Stimulated activated CD4-positive, alpha-beta T cell treated with anti-CD3 and anti-CD28 coated beads, Interleukin-15, amount 100 ng/mL, for 1 hour (primary cell): Measurements from ENCODE around the gene SMO.

Experiments used
- DNase-seq, 2 donors: peaks; one replicate each; pipeline ENCODE4 v3.0.0-alpha.2; 2020; ENCODE audit warnings: low read depth in 1 of 2, low spot score in 1 of 2

Gene SMO

DNA sequence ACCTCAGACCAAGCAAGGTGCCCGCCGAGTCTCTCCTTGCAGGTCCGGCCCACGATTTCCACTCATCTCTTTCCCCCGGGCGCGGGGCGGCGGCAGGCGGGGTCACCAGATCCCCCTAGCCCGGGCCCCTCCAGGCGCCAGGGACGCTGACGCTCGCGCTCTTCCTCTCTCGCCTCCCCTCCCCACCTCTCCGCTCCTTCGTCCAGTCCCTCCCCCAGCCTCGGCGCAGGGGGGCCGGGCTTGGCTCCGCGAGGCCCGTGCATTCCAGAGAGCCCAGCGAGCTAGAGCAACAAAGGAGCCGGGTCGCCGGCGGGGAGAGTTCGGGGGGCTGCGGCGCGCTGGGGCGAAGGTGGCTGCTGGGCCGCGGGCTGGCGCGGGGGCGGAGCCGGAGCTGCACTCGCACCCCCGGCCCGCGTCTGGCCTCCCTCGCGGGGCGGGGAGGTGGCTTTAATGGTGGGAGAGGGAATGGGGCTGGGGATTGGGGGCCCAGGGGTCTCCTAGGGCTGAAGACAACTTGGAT lies at the start of gene SMO:
SMO (plus strand) TSS at position 262 of the 520 bp plus-strand sequence. CDS start 519 bp downstream, outside the sequence.
- no peak for DNase-seq

DNA sequence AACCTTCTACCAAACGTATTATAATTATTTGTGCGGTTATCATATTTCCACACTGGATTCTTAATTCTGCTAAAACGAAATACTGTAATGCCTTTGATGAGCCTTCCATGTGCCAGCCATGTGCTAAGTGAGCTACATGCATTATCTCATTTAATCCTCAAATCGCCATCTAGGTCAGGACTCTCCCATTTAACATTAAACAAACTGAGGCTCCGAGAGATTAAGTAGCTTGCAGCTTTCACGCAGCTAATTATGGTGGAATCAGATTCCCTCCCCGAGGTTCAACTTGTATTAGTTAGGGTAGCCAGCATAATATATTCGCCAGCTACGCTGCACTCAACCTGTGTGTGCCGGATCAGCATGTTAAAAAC lies 44.7 kb upstream of the SMO start:
- no peak for DNase-seq

DNA sequence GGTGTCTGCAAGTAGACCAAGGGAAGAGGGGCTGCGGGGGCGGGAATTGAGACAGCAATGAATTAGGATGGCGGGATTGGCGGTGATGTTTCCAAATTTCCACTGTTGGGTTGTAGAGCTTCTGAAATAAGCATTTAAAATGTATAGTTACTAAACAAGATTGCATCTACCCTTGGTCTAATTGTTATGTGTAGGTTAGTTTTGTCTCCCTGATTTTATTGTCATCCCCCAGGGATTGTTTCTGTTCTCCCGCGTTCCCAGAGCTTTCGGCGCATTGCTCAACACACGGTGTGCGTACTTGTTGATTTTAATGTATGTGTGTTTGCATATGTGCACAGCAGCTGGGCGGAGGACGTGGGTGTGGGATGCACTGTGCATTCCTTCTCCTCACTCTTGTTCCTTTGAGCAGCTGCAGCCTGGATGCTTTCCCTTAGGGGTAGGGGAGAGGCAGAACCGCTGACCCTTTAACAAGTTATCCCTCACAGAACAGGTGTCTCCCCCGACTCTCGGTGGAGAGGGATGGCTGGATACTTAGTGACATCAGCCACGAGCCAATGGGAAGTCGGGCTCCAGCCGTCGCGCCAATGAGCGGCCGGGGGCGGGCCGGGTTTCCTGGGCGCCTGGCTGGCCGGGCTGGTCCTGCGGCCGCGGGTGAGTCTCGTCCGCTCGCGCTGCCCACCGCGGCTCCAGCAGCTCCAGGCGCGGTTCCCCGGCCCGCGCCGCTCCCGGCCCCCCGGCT lies 44.2 kb upstream of the SMO start, which contains the start of gene TSPAN33:
TSPAN33 (plus strand) TSS at position 613 of the 739 bp plus-strand sequence. CDS start 274 bp downstream, outside the sequence.
- peak; percentile 27 to 55 for DNase-seq

DNA sequence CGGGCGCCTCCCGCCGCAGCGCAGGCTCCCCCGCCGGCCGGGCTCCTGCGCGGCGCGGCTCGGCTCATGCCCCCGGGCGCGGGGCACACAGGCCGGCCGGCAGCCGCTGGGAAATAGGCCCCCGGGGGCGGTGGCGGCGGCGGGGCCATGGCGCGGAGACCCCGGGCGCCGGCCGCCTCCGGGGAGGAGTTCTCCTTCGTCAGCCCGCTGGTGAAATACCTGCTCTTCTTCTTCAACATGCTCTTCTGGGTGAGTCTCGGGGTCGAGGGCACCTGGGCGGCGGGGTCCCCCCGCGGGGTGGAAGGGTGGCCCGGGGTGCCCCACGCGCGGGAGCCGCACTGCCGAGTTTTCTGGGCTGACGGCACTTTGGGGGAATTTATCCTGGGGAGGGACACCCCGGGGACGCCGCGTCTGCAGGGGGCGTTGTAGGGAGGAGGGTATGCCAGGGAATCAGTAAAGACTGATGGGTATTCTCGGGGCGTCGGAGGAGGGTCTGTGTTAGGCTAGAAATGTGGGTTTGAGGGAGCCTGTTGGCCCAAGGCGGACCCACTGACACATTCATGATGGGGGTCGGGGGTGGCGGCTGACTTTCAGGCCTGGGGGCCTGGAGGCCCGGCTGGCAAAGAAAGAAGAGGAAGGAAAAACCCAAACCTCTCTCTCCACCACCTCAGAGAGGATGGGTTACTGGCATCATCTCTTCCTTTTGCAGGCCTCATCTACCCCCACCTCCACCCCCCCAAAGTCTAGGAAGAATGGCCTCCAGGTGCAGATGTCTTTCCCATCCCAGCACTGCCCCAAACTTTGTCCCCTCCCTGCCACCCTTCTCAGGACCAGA lies 43.4 kb upstream of the SMO start:
- no peak for DNase-seq

DNA sequence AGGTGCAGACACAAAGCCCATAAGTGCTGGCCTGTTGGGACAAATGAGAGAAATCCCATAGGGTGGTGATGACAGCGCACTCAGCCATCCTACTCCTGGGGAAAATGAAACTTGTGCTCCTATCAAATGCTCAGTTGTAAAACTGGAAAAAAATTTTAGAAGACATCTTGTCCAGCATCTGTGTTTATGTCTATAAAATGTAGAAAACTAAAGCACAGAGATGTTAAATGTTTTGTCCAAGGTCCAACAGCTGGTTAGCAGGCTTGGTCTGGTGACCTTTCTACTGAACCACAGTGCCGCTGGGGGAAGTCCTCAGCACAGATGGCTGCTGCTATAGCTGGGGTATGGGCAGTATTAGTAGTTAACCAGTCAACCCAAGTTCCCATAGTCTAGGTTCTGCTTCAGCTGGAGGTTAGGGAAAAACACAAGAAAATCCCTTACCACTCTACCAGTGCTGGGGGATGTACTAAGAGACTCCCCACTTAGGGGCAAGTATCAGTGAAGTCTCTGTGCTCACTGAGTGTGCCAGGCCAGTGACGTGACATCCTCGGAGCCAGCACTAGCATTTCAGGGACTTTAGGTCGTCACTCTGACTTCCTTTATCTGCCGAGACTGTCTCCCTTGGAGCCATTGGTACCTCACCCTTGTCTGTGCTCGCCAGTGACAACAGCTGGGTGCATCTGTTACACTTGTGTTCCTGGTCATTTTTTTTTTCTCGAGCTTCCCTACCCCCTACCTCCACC lies 42.0 kb upstream of the SMO start:
- no peak for DNase-seq

DNA sequence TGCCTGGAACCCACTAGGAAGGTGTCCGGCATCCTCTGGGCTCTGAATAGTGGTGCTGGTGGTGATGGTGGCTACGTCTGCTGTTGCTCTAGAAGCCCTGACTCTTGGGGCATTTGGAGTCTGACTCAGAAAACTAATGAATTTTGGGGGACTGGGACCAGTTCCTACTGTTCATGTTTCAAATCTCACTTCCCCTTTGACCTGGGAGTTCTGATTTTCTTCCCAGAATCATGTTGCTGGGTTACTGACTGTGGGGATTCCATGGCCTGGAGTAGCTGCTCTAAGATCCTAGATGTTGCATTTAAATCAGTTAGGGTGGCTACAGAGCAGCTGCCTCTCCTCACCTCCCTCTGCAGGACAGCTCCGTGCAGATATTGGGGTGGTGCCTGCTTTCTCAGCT lies 40.7 kb upstream of the SMO start:
- no peak for DNase-seq

DNA sequence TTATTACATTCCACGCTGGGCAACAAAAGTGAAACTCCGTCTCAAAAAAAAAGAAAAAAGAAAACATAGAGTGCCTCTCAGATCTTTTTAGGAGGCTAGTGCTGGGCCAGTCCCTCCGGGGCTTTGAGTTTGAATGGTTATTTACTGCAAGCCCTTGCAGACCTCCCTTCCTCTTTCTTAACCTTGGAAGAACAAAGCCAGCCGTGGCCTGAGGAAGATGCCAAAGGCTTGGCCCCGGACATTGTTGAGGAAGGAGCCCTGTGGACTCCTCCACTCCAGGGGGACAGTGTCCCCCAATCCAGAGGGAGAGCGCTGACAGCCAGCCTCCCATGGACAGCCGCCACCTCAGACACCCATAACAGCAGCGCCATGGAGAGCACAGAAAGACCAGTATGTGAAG lies 38.9 kb upstream of the SMO start:
- no peak for DNase-seq

DNA sequence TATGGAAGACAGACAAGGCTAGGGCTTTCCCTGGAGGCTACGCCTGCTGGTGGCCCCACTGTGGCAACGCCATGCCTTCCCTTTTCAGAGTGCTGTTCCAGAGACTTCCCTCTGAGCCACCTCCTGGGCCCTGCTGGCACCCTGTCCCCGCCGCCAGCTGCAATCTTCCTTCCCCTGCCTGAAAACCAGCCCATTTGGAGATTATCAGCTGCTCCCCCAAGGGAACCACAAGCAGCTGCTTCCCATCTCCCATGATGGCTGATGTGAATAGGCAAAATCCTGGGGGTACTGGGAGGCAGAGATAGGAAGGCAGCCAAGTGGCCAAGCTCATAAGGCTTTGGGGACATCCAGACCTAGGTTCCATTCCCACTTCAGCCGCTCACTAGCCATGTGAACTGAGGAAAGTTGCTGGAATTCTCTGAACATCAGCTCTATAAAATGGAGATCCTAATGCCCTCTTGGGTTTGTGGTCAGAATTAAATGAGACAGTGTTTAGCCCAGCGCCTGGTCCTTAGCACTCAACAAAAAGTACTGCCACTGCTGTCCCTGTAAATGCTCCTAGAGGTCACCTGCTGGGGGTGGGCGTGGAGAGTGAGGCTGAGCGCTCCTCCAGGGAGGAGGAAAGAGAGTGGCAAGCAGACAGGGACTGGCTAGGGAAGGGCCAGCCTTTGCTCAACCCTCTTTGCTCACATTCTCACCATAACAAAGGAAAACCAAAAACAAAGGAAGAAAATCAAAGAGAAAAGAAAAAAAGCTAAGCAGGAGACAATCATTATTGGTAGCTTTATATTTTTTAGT lies 38.0 kb upstream of the SMO start:
- no peak for DNase-seq

DNA sequence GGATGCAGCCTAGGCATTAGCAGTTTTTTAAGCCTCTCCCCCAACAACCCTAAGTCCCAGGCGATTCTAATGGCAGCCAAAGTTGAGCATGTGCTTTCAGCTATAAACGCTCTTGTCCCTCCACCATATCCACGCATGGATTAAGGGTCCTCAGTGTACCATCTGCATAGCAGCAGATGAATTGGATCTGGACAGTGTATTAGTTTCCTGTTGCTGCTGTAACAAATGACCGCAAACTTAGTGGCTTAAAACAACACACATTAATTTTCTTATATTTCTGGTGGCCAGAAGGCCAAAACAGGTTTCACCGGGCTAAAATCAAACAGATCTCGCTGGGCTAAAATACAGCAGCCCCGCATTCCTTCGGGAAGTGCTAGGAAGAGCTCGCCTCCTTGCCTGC lies 30.8 kb upstream of the SMO start:
- no peak for DNase-seq

DNA sequence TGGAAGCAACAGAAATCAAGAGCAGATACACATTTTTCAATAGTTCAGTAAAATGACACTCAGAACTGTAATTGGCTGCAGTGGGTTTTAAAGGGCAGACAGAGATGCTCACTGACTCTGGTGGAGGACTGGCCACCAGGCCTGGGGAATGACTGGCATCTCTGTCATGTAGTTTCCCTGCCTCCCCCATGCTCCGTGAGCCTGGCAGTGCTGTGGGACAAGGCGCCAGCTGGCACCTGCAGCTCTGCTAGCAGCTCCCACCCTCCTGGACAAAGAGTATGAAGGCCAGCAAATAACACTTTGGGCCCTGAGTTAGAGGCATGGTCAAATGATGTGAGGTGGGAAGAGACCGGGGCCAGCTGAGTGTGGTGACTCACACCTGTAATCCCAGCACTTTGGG lies 28.9 kb upstream of the SMO start:
- no peak for DNase-seq

DNA sequence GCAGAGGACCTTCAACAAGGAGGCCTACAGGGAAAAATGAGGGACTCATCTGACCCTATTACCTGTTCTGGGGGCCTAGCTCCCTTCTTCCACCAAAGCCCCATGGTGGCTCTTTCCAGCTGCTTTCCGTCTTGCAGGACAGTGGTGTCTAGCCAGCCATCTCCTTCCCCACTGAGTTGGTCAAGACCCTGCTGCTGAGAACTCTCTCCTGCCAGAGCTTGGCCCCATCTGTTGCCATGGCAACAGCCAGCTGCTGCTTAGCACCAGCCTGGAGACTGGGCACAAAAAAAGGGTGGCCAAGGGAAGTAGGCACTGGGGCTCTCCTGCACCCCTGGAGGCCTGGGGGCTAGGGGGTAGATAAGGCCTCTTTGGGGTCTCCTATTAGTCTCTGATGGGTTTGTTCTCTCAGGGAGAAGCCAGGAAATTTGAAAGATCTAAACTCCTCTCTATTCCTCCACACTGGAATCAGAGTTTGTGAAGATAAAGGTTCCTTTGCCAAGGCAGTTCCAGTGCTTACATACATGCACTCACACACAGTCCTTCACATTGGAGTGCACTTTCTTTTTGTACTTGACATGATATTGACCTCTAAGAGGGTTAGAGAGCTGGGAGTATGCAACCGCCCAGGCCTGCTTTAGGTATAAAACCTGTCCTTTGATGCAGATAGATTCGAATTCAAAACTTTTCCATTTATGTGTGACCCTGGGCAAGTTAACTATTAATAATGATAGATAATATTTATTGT lies 28.1 kb upstream of the SMO start:
- no peak for DNase-seq

DNA sequence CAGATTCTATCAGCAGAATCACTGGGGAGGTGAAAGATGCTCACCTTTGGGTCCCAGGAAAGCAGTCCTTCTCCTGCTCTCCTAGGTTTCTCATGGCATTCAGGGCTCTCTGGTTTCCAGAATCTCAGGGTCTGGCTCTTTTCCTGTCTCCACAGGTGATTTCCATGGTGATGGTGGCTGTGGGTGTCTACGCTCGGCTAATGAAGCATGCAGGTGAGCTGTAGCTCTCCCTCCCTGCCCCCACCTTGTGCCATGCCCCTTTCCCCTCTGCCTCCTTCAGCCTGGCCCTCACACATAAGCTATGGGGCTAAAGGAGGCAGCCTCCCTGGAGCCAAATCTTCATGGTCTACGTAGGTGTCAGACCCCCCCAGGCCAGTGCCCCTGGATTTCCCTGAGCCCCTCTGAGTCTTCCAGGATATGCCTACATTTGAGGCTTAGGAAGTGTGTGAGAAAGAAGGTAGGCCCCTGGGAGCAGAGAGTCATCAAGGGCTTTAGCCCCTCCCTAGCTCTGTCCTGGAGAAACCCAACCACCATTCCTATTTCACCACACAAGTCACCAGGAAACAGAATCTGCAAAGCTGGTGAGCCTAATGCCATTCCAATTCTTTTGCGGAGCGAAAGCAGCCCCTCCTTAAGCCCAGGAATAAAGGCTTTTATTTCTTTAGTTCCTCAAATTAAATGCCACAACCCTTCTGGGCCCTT lies 26.8 kb upstream of the SMO start:
- no peak for DNase-seq

DNA sequence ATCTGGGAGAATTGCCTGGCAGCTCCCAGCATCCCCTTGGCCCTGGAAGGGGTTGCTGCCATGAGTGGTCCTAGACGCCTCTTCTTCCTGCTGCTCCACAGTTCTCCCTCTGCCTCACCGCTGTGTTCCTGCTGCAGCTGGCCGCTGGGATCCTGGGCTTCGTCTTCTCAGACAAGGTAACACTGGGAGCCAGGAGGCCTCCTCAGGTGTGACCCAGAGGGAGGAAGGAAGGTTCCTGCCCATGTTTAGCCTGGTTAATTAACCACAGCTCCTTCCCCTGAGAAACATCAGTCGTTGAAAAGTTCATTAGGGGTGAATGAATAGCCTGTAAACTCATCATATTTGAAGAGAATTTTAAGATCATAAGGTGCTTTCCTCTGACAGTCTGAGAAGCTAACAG lies 25.7 kb upstream of the SMO start:
- DNase-seq, result no peak

DNA sequence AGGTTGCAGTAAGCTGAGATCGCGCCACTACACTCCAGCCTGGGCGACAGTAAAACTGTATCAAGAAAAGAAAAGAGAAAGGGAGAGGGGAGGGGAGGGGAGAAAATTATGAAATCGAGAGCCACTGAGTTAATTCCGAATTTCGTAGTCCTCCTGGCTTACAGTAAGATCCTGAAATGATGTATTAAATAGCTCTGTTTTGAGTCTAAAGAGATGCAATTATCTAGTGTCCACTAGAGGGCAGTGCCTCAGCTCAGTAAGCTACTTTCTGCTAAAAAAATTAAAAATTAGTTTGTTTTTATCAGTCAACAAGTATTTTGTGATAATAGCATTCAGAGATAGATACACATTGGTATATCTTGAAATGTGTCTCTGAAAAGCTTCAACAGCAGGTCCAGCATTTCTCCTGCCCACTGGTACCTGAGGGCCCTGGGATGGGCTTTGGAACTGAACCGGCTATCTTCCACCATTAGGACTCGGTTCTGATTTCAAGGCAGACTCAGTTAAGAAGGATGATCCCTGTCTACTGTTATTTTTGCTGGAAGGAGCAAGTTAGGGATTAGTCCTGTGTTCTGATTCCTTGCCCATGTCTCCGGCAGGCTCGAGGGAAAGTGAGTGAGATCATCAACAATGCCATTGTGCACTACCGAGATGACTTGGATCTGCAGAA lies 24.4 kb upstream of the SMO start:
- no peak for DNase-seq

DNA sequence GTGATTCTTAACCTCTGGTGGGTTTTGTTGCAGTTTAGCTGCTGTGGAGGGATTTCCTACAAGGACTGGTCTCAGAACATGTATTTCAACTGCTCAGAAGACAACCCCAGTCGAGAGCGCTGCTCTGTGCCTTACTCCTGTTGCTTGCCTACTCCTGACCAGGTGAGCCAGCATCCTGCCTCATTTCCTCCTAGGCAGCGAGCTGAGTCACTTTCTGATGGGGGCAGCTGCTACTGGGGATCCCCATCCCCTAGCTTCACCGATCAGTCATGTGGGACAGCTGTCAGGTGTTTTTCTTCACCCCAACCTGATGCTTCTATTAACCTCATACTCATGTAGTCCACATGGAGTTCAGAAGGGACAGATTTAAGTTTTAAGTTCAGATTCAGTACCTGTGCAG lies 21.7 kb upstream of the SMO start:
- no peak for DNase-seq

DNA sequence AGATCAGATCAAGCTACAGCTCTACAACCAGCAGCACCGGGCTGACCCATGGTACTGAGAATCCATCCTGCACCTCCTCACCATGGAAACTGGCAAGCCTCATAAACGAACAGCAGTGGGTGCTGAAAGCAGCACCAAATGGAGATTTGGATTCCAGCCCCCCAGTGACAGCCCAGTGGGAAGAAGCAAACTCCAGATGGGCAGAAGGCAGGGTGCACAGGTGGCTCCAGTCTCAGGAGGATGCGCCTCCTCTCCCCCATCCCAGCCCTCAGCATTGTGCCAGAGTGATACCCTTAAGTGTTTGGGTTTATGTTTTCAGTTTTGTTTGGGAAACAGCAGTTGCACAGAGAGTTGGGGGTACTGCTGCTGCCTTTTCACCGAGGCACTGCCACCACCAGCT lies 20.6 kb upstream of the SMO start:
- DNase-seq, result no peak

DNA sequence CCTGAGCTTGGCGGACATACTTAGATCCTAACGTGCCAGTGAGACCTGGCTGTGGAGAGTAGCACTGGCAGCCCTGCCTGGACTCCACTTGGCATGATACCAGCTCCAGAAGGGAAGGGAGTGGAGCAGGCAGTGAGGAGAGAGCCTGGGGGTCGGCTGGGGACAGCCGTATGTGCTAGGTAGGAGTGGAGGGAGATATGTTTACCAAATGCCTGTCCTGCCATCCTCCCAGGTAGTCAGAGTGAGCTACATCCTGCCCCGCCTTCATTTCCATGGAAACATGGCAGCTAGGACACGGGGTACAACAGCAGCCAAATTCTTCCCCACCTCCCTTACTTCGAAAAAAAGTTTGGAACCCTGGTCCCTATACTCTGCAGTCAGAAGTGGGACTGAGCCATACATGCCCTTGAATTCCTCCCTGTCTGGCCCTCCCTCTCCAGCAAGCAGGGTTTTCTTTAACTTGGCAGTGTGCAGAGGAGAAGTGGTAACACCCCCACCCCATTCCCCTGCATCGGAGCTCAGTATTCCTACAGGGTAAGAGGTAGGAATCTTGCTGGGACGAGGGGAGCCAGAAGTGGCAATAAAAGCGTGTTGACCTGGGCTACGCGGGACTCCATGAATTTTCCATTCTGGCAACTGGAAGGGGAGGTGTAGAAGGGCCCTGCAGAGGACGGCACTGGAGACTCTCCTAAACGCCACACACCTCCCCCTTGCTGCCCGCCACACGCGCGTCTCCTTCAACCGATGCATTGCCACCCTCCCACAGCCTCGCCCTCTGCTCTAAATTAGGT lies 20.0 kb upstream of the SMO start:
- DNase-seq, result no peak

DNA sequence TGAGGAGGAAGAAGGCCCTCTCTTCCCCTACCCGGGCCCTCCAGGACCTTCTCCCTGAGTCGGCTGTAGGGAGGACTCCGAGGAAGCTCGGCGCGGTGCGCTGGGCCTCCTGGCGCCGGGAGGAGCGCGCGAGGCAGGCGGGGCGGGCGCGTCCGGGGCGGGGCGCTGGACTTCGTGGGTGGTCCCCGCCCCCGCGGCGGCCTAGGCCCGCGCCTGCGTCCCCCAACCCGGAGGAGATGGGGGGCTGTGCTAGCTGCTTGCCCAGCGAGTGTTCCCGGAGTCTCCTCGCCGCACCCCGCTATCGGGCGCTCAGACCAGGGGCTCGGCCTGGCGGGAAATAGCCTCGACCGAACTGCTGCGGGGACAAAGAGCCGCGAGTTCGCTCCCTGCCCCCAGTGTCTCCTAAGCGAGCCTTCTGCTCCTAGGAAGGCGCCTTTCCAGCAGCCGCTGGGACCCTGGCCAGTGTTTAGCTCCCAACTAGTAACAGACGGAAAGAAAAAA lies 19.2 kb upstream of the SMO start:
- peak in 1 of 2 donors; percentile 25 for DNase-seq
